ENCODE data around the gene SUCLG2. TPM values are rescaled to one million over a fixed set of nuclear protein-coding genes. Genes with fewer than 3 reads are reported as not detected.

SUCLG2 gene
- total RNA-seq, 2 donors from 2014 or later: 42.0 to 50.4 TPM

DNA sequence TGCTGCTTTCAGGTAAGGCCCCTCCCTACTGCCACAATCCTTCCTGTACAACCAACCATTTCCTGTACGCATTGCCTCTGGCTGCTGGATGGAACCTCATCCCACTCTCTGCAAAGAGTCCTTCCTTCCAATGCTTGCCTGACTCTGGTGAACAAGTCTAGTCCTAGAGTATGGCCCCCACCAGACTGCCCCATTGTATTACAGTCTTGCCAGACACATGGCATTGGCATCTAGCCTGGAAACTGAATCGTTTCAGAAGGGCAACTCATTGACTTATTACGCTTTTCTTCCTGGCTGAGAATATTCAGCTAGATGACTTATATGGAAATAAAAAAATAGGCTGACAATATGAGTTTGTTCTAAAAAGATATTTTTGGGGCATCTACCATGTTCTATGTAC lies 170.3 kb downstream of the SUCLG2 start:
- Histone ChIP-seq H3K4me1 (peaks cover 8% of the 10 kb centered on the region), H3K36me3 (replicated peaks in 1 of 2; ENCODE audit: insufficient read depth in 1 of 2, low read depth in 2 of 2) (no peaks in the 10 kb centered on the region), H3K4me3 (no peak overlapping the region), H3K9me3 (no peaks in the 10 kb centered on the region), H3K27ac (no peak overlapping the region), H3K27me3 (no peaks in the 10 kb centered on the region)
- no peak for DNase-seq
- no peak for ATAC-seq
- 63 to 71% methylated on average over 3 of the region's 3 CpGs for WGBS, 2 donors
- no peak for TF ChIP-seq POLR2A (IDR thresholded peaks at IDR 0.05)
- TF ChIP-seq, protein P1, sequence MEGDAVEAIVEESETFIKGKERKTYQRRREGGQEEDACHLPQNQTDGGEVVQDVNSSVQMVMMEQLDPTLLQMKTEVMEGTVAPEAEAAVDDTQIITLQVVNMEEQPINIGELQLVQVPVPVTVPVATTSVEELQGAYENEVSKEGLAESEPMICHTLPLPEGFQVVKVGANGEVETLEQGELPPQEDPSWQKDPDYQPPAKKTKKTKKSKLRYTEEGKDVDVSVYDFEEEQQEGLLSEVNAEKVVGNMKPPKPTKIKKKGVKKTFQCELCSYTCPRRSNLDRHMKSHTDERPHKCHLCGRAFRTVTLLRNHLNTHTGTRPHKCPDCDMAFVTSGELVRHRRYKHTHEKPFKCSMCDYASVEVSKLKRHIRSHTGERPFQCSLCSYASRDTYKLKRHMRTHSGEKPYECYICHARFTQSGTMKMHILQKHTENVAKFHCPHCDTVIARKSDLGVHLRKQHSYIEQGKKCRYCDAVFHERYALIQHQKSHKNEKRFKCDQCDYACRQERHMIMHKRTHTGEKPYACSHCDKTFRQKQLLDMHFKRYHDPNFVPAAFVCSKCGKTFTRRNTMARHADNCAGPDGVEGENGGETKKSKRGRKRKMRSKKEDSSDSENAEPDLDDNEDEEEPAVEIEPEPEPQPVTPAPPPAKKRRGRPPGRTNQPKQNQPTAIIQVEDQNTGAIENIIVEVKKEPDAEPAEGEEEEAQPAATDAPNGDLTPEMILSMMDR (IDR thresholded peaks at IDR 0.05): no peak
- intact Hi-C loops (cut with DNase I): no loop called here

DNA sequence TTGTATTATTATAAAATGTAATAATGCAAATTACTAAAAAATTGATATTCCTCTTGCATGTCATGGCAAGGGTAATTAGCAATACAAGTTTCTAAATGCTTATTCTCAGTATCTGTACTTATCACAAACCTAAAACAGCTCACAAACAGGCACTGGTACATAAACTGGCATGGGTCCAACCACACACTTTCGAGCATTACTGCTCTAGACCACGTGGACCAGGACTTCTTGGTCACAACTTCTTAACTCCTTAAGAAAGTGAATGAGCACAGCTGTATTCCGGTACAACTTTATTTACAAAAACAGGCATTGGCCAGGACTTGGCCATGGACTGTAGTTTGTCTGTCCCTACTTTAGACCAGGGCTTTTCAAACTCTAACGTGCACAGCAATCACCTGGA lies 173.3 kb downstream of the SUCLG2 start:
- H3K27me3 ChIP-seq: no peaks in the 10 kb centered on the region
- WGBS, 2 donors: 48 to 55% methylated on average over 4 of the region's 4 CpGs
- intact Hi-C loops (cut with DNase I): no loop called here
- DNase-seq (peak in 1 of 4 donors; percentile 16), ATAC-seq (no peak)
- H3K27ac ChIP-seq: no peak overlapping the region
- H3K4me3 ChIP-seq: no peak overlapping the region
- H3K4me1 ChIP-seq: no peaks in the 10 kb centered on the region
- no peaks in the 10 kb centered on the region for H3K9me3 ChIP-seq
- TF ChIP-seq, protein P1 (IDR thresholded peaks at IDR 0.05): no peak
- no peak for TF ChIP-seq POLR2A (IDR thresholded peaks at IDR 0.05)
- no peaks in the 10 kb centered on the region for H3K36me3 ChIP-seq (replicated peaks in 1 of 2; ENCODE audit: insufficient read depth in 1 of 2, low read depth in 2 of 2)

DNA sequence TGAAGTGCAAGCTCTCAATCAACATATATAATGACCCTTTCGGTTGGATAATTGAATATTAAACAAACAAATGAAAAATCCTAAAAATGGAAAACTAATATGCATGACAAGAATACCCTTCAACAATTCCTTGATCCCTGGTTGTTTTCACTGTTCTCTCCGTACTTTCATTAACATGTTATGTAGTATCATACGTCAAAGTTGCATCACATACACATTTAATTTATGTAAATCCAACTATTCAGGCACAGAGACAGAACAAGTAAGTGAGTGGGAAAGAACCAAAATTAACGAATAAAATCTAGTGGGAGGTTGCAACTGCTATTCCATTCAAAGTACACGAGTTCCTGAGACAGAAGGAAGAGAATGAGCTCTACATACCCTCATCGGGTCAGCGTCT lies 176.0 kb downstream of the SUCLG2 start:
- WGBS, 2 donors: 91 to 96% methylated on average over 7 of the region's 7 CpGs

DNA sequence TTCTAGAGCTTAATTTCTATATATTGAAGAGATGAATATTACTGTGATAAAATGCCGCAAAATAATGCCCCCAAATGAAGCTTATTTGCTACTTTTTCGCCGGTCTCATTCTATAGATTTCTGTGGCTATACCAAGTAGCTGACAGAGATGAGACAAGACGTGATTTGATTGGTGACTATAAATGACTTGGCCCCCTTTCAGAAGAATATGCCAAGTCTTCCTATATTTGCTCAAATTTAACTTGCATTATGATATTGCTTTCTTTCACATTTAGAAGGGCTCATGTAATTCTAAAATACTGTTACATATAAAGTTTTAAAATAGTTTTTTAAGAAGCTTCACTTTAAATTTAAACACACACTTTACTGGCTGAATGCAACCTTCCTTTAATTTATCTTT lies 180.1 kb downstream of the SUCLG2 start:
- no peak overlapping the region for H3K27ac ChIP-seq
- H3K9me3 ChIP-seq: no peaks in the 10 kb centered on the region
- no peak overlapping the region for H3K4me3 ChIP-seq
- no peaks in the 10 kb centered on the region for H3K4me1 ChIP-seq
- WGBS, 2 donors: 94 to 95% methylated on average over 4 of the region's 4 CpGs
- DNase-seq (no peak), ATAC-seq (no peak)
- no peaks in the 10 kb centered on the region for H3K36me3 ChIP-seq (replicated peaks in 1 of 2; ENCODE audit: insufficient read depth in 1 of 2, low read depth in 2 of 2)
- intact Hi-C loops (cut with DNase I): no loop called here
- TF ChIP-seq, protein P1 (IDR thresholded peaks at IDR 0.05): no peak
- TF ChIP-seq POLR2A (IDR thresholded peaks at IDR 0.05): no peak
- H3K27me3 ChIP-seq: no peaks in the 10 kb centered on the region

More for the DNA sequence above, 176.0 kb downstream of the SUCLG2 start:
- DNase-seq: no peak
- no peaks in the 10 kb centered on the region for H3K36me3 ChIP-seq (replicated peaks in 1 of 2; ENCODE audit: insufficient read depth in 1 of 2, low read depth in 2 of 2)
- H3K9me3 ChIP-seq: no peaks in the 10 kb centered on the region
- H3K4me1 ChIP-seq: no peaks in the 10 kb centered on the region
- H3K27ac ChIP-seq: no peak overlapping the region
- ATAC-seq: no peak
- intact Hi-C loops (cut with DNase I): no loop called here
- no peaks in the 10 kb centered on the region for H3K27me3 ChIP-seq
- H3K4me3 ChIP-seq: no peak overlapping the region
- TF ChIP-seq, protein P1 (IDR thresholded peaks at IDR 0.05): no peak
- no peak for TF ChIP-seq POLR2A (IDR thresholded peaks at IDR 0.05)

DNA sequence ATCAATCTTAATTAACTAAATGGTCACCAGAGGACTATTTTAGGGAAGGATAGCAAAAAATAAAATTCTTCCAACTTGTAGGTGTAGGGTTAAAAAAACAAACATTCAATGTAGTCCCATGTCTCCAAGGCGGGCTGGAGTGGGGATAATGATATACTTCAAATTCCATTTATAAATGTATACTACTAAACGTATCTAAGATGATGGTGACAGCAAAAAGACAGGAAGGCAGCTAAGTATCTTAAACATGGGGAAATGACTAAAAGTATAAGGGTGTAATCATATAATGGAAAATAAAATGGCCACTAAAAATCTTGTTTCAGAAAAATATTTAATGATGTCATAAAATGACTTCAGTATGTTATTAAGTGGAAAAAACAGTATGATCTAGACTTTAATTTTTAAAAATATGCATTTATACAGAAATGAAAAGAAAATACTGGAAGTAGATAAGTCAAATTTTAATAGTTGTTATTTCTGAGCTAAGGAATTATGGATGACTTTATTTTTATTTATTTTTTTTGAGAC lies 181.7 kb downstream of the SUCLG2 start:
- no peaks in the 10 kb centered on the region for H3K27me3 ChIP-seq
- intact Hi-C loops (cut with DNase I): no loop called here
- DNase-seq (no peak), ATAC-seq (no peak)
- WGBS, 2 donors: 92 to 95% methylated on average over 2 of the region's 2 CpGs
- no peak overlapping the region for H3K4me3 ChIP-seq
- no peak overlapping the region for H3K27ac ChIP-seq
- H3K4me1 ChIP-seq: no peaks in the 10 kb centered on the region
- no peaks in the 10 kb centered on the region for H3K9me3 ChIP-seq
- TF ChIP-seq, protein P1 (IDR thresholded peaks at IDR 0.05): no peak
- TF ChIP-seq POLR2A (IDR thresholded peaks at IDR 0.05): no peak
- no peaks in the 10 kb centered on the region for H3K36me3 ChIP-seq (replicated peaks in 1 of 2; ENCODE audit: insufficient read depth in 1 of 2, low read depth in 2 of 2)

Measured in body of pancreas (tissue), 4 donors.